ENCODE results near the gene FKBP3.

Gene FKBP3

GRCh38 chr14:45135659-45136395 lies 1.5 kb upstream of the FKBP3 start, which contains the start of gene FANCM:
Gene FANCM, plus strand, starts transcription at chr14:45135930. Its CDS starts 102 bp downstream, at chr14:45136032.
- TF ChIP-seq CTCF (IDR thresholded peaks at IDR 0.05; ENCODE audit: low read depth, low read length): no peak
- in situ Hi-C loops (cut with HindIII; ENCODE audit: low sequenced_read_pairs): no loop called here
- peak within 1 kb of the TSS; percentile 89 for H3K4me3 ChIP-seq (ENCODE audit: low read depth, low read length)
- peak; percentile 98 for DNase-seq (ENCODE audit: low read depth, low spot score)

- TF ChIP-seq CTCF (IDR thresholded peaks at IDR 0.05; ENCODE audit: low read depth, low read length): no peak
- peak overlapping the region; percentile 89 for H3K4me3 ChIP-seq (ENCODE audit: low read depth, low read length)
- in situ Hi-C loops (cut with HindIII; ENCODE audit: low sequenced_read_pairs): no loop called here
- DNase-seq (ENCODE audit: low read depth, low spot score): peak; percentile 67
Observed at GRCh38 chr14:45135156-45135555, 875 bp upstream of the FKBP3 start.

- TF ChIP-seq CTCF (IDR thresholded peaks at IDR 0.05; ENCODE audit: low read depth, low read length): no peak
- in situ Hi-C loops (cut with HindIII; ENCODE audit: low sequenced_read_pairs): no loop called here
- H3K4me3 ChIP-seq (ENCODE audit: low read depth, low read length): peak overlapping the region; percentile 89
- DNase-seq (ENCODE audit: low read depth, low spot score): no peak
Observed at GRCh38 chr14:45133683-45134050, 614 bp downstream of the FKBP3 start.

GRCh38 chr14:45128963-45129629 lies 5.2 kb downstream of the FKBP3 start:
- no peak for DNase-seq (ENCODE audit: low read depth, low spot score)
- no peak for TF ChIP-seq CTCF (IDR thresholded peaks at IDR 0.05; ENCODE audit: low read depth, low read length)
- in situ Hi-C loops (cut with HindIII; ENCODE audit: low sequenced_read_pairs): no loop called here

GRCh38 chr14:45125754-45126153 lies 8.5 kb downstream of the FKBP3 start:
- H3K4me3 ChIP-seq (ENCODE audit: low read depth, low read length): no peak overlapping the region
- DNase-seq (ENCODE audit: low read depth, low spot score): no peak
- no peak for TF ChIP-seq CTCF (IDR thresholded peaks at IDR 0.05; ENCODE audit: low read depth, low read length)
- in situ Hi-C loops (cut with HindIII; ENCODE audit: low sequenced_read_pairs): no loop called here

More at GRCh38 chr14:45128963-45129629, 5.2 kb downstream of the FKBP3 start:
- no peak overlapping the region for H3K4me3 ChIP-seq (ENCODE audit: low read depth, low read length)

- TF ChIP-seq CTCF (IDR thresholded peaks at IDR 0.05; ENCODE audit: low read depth, low read length): no peak
- no peak overlapping the region for H3K4me3 ChIP-seq (ENCODE audit: low read depth, low read length)
- no peak for DNase-seq (ENCODE audit: low read depth, low spot score)
- in situ Hi-C loops (cut with HindIII; ENCODE audit: low sequenced_read_pairs): no loop called here
Observed at GRCh38 chr14:45123271-45123670, 11.0 kb downstream of the FKBP3 start.
